HepG2 (cell line): ENCODE data around the gene CENPE. TPM values are rescaled to one million over a fixed set of nuclear protein-coding genes. Genes with fewer than 3 reads are reported as not detected.

Experiments used
- CBFB ChIP-seq: sonication (generic); formaldehyde crosslinking; IDR thresholded peaks from 2 replicates; pipeline ENCODE4 v1.4.0; 2020; ENCODE audit warnings: missing genetic modification reagents
- DMAP1 ChIP-seq: IDR thresholded peaks from 2 replicates; pipeline ENCODE4 v1.6.1; 2016
- GPN1 ChIP-seq: sonication (generic); formaldehyde crosslinking; IDR thresholded peaks from 2 replicates; pipeline ENCODE4 v1.5.1; 2020; ENCODE audit warnings: missing genetic modification reagents, borderline replicate concordance
- HDAC6 ChIP-seq: fragments of 200-600 bp; sonication (generic); IDR thresholded peaks from 2 replicates; pipeline ENCODE4 v1.7.0; 2017; ENCODE audit warnings: mild to moderate bottlenecking, antibody characterized with exemption, low read length, low read depth
- HNRNPK ChIP-seq: fragments of 200-400 bp; formaldehyde crosslinking; IDR thresholded peaks from 2 replicates; pipeline ENCODE4 v1.6.1; 2018; ENCODE audit warnings: low read length, low read depth, moderate library complexity, mild to moderate bottlenecking; ENCODE audit not compliant: poor library complexity, severe bottlenecking
- JDP2 ChIP-seq: sonication (generic); formaldehyde crosslinking; IDR thresholded peaks from 2 replicates; pipeline ENCODE4 v1.8.1; 2022; ENCODE audit warnings: missing genetic modification reagents, borderline replicate concordance
- KMT2B ChIP-seq: IDR thresholded peaks from 2 replicates; pipeline ENCODE4 v1.6.1; 2016; ENCODE audit warnings: missing genetic modification reagents, missing compliant biosample characterization
- MED1 ChIP-seq: sonication (generic); formaldehyde crosslinking; IDR thresholded peaks from 2 replicates; pipeline ENCODE4 v1.4.0; 2020; ENCODE audit warnings: missing genetic modification reagents
- MED8 ChIP-seq: sonication (generic); formaldehyde crosslinking; IDR thresholded peaks from 2 replicates; pipeline ENCODE4 v1.8.1; 2023; ENCODE audit warnings: mild to moderate bottlenecking, missing genetic modification reagents; ENCODE audit not compliant: insufficient replicate concordance
- POLR2AphosphoS5 ChIP-seq: IDR thresholded peaks from 2 replicates; pipeline ENCODE4 v1.6.1; 2012; ENCODE audit warnings: low read depth, low read length
- SIN3A ChIP-seq: IDR thresholded peaks from 2 replicates; pipeline ENCODE4 v1.6.1; 2011; ENCODE audit warnings: low read depth, mild to moderate bottlenecking, control low read depth, low read length, borderline replicate concordance
- SP4 ChIP-seq: sonication (generic); formaldehyde crosslinking; IDR thresholded peaks from 2 replicates; pipeline ENCODE4 v1.8.1; 2023; ENCODE audit warnings: mild to moderate bottlenecking, missing genetic modification reagents
- THYN1 ChIP-seq: sonication (generic); formaldehyde crosslinking; IDR thresholded peaks from 2 replicates; pipeline ENCODE4 v1.8.1; 2023; ENCODE audit warnings: low read depth, mild to moderate bottlenecking, moderate library complexity, missing genetic modification reagents, borderline replicate concordance
- ZBTB21 ChIP-seq: sonication (generic); formaldehyde crosslinking; IDR thresholded peaks from 2 replicates; pipeline ENCODE4 v1.4.0; 2020; ENCODE audit warnings: missing genetic modification reagents
- ZNF260 ChIP-seq: sonication (generic); formaldehyde crosslinking; IDR thresholded peaks from 2 replicates; pipeline ENCODE4 v1.4.0; 2020; ENCODE audit warnings: missing genetic modification reagents, low read depth, mild to moderate bottlenecking, borderline replicate concordance
- ZNF362 ChIP-seq: sonication (generic); formaldehyde crosslinking; IDR thresholded peaks from 2 replicates; pipeline ENCODE4 v1.4.0; 2020; ENCODE audit warnings: missing genetic modification reagents, mild to moderate bottlenecking, borderline replicate concordance
- ZNF382 ChIP-seq: sonication (generic); formaldehyde crosslinking; IDR thresholded peaks from 2 replicates; pipeline ENCODE4 v1.5.0; 2020; ENCODE audit warnings: missing genetic modification reagents, mild to moderate bottlenecking, borderline replicate concordance
- ZNF549 ChIP-seq: sonication (generic); formaldehyde crosslinking; IDR thresholded peaks from 2 replicates; pipeline ENCODE4 v1.5.0; 2020; ENCODE audit warnings: missing genetic modification reagents
- ZNF703 ChIP-seq: sonication (generic); formaldehyde crosslinking; IDR thresholded peaks from 2 replicates; pipeline ENCODE4 v1.5.1; 2020; ENCODE audit warnings: missing genetic modification reagents, mild to moderate bottlenecking, moderate library complexity, borderline replicate concordance
- ZNF781 ChIP-seq: sonication (generic); formaldehyde crosslinking; IDR thresholded peaks from 2 replicates; pipeline ENCODE4 v1.5.1; 2020; ENCODE audit warnings: borderline replicate concordance, mild to moderate bottlenecking, missing genetic modification reagents; ENCODE audit errors: not compliant biosample characterization
- polyA plus RNA-seq, 8 experiments: library from polyadenylated mRNA; depleted of rRNA in 3 of 8; stranded (reverse) in 7 of 8; unstranded in 1 of 8; fragments of >200 nt; fragmentation: Illumina TruSeq in 4 of 8; extraction: Trizol in 4 of 8; gene quantifications; 2 replicates each; pipeline versions ENCODE4 v1.2.1 to v1.2.3, GENCODE V29; 2011 to 2016; ENCODE audit warnings: low read depth in 4 of 8, missing spikeins in 1 of 8, mixed read lengths in 1 of 8; ENCODE audit not compliant: insufficient read depth in 1 of 8
- total RNA-seq, 5 experiments: library from RNA; depleted of rRNA; stranded (reverse); fragments of >200 nt; fragmentation: Illumina TruSeq; extraction: Trizol; gene quantifications; 2 replicates each; pipeline ENCODE4 v1.2.3, GENCODE V29; 2016; ENCODE audit warnings: low read depth in 1 of 5
- TF ChIP-seq, protein P1 (sequence below): sonication (generic); formaldehyde crosslinking; IDR thresholded peaks from 2 replicates; pipeline ENCODE4 v1.5.0; 2020; ENCODE audit warnings: mild to moderate bottlenecking, missing genetic modification reagents
- TF ChIP-seq, protein P2 (sequence below): IDR thresholded peaks from 2 replicates; pipeline ENCODE4 v1.6.1; 2016; ENCODE audit warnings: mild to moderate bottlenecking, missing biosample characterization, missing genetic modification reagents
- TF ChIP-seq, protein P3 (sequence below): sonication (generic); formaldehyde crosslinking; IDR thresholded peaks from 2 replicates; pipeline ENCODE4 v1.5.1; 2020; ENCODE audit warnings: missing genetic modification reagents, mild to moderate bottlenecking, borderline replicate concordance

The CENPE gene
- total and polyA plus RNA-seq, 2 of the 13 experiments (the other 11 are each of a cell fraction or from before 2014, with no cell fraction given) = 2.1 to 19.8 TPM

- TF ChIP-seq ZNF260 (CRISPR knock-in tag) (no peak), ZBTB21 (CRISPR knock-in tag) (peak; percentile 64), JDP2 (CRISPR knock-in tag) (no peak), ZNF362 (CRISPR knock-in tag) (no peak; the same call in 1 of the 2 replicates), THYN1 (CRISPR knock-in tag) (no peak), ZNF781 (CRISPR knock-in tag) (no peak), KMT2B (CRISPR knock-in tag) (peak; percentile 85), SIN3A (peak; percentile 89), SP4 (CRISPR knock-in tag) (peak; percentile 42; the same call in 1 of the 2 replicates), GPN1 (no peak), ZNF382 (no peak), HDAC6 (no peak), HNRNPK (no peak), POLR2AphosphoS5 (peak; percentile 64), CBFB (CRISPR knock-in tag) (peak; percentile 36; the same call in 1 of the 2 replicates), MED1 (no peak), ZNF549 (no peak), DMAP1 (CRISPR knock-in tag) (peak; percentile 77), MED8 (CRISPR knock-in tag) (no peak), ZNF703 (no peak)
- TF ChIP-seq, protein P1, sequence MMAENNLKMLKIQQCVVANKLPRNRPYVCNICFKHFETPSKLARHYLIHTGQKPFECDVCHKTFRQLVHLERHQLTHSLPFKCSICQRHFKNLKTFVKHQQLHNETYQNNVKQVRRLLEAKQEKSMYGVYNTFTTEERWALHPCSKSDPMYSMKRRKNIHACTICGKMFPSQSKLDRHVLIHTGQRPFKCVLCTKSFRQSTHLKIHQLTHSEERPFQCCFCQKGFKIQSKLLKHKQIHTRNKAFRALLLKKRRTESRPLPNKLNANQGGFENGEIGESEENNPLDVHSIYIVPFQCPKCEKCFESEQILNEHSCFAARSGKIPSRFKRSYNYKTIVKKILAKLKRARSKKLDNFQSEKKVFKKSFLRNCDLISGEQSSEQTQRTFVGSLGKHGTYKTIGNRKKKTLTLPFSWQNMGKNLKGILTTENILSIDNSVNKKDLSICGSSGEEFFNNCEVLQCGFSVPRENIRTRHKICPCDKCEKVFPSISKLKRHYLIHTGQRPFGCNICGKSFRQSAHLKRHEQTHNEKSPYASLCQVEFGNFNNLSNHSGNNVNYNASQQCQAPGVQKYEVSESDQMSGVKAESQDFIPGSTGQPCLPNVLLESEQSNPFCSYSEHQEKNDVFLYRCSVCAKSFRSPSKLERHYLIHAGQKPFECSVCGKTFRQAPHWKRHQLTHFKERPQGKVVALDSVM (CRISPR knock-in tag) = no peak
- TF ChIP-seq, protein P2, sequence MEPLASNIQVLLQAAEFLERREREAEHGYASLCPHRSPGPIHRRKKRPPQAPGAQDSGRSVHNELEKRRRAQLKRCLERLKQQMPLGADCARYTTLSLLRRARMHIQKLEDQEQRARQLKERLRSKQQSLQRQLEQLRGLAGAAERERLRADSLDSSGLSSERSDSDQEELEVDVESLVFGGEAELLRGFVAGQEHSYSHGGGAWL (CRISPR knock-in tag) = peak; percentile 60; the same call in 1 of the 2 replicates
- TF ChIP-seq, protein P3, sequence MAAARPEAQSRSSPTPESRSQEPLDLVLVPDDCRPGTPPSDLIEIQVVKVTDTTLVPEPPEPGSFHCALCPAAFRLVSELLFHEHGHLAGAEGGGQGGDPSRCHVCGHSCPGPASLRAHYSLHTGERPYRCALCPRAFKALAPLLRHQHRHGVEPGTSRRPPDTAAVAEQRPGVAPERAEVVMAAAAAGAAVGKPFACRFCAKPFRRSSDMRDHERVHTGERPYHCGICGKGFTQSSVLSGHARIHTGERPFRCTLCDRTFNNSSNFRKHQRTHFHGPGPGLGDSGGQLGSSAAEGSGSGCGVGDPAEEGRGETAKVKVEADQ (CRISPR knock-in tag) = 0 out of 2 replicates have a peak, but pooled peaks have one; percentile 33
Observed at GRCh38 chr4:103198111-103198765, at the start of gene CENPE (continued).
